Measurements from ENCODE around the gene MOCOS.
A peak's percentile ranks its signal among the peaks of the same experiment; 100 is the strongest.

The MOCOS gene

GRCh38 chr18:36274083-36274715 lies 86.9 kb downstream of the MOCOS start:
- DNase-seq: no peak

GRCh38 chr18:36275561-36275960 lies 88.3 kb downstream of the MOCOS start:
- no peak for DNase-seq

- no peak for DNase-seq
Measured at GRCh38 chr18:36279001-36279400, 91.7 kb downstream of the MOCOS start.

GRCh38 chr18:36281936-36282335 lies 94.6 kb downstream of the MOCOS start:
- DNase-seq: no peak

- no peak for DNase-seq
Measured at GRCh38 chr18:36283448-36283847, 96.2 kb downstream of the MOCOS start.

- no peak for DNase-seq
Measured at GRCh38 chr18:36284268-36284667, 97.0 kb downstream of the MOCOS start.

GRCh38 chr18:36284671-36285295 lies 97.5 kb downstream of the MOCOS start:
- DNase-seq: peak; percentile 64

GRCh38 chr18:36287653-36288052 lies 100.4 kb downstream of the MOCOS start:
- DNase-seq: no peak

- DNase-seq: no peak
Measured at GRCh38 chr18:36288689-36289088, 101.4 kb downstream of the MOCOS start.

GRCh38 chr18:36294031-36294430 lies 106.7 kb downstream of the MOCOS start:
- DNase-seq: peak; percentile 63

- DNase-seq: no peak
Measured at GRCh38 chr18:36295214-36295613, 107.9 kb downstream of the MOCOS start.

GRCh38 chr18:36295880-36296301 lies 108.6 kb downstream of the MOCOS start:
- DNase-seq: no peak

GRCh38 chr18:36296650-36297416 lies 109.5 kb downstream of the MOCOS start:
- peak; percentile 77 for DNase-seq

- DNase-seq: peak; percentile 48
Measured at GRCh38 chr18:36297417-36298125, 110.3 kb downstream of the MOCOS start, which contains the start of gene FHOD3. FHOD3 (plus strand) TSS chr18:36297713; CDS start chr18:36297836, 123 bp downstream.

GRCh38 chr18:36298126-36298741 lies 110.9 kb downstream of the MOCOS start:
- DNase-seq: no peak

GRCh38 chr18:36299015-36299414 lies 111.7 kb downstream of the MOCOS start:
- no peak for DNase-seq

- DNase-seq: no peak
Measured at GRCh38 chr18:36300211-36300610, 112.9 kb downstream of the MOCOS start.

- DNase-seq: no peak
Measured at GRCh38 chr18:36301884-36302283, 114.6 kb downstream of the MOCOS start.

- no peak for DNase-seq
Measured at GRCh38 chr18:36302676-36303075, 115.4 kb downstream of the MOCOS start.

GRCh38 chr18:36303211-36303844 lies 116.0 kb downstream of the MOCOS start:
- no peak for DNase-seq

- no peak for DNase-seq
Measured at GRCh38 chr18:36304723-36305122, 117.4 kb downstream of the MOCOS start.

GRCh38 chr18:36305375-36305774 lies 118.1 kb downstream of the MOCOS start:
- DNase-seq: no peak

All from fibroblast of skin of right quadriceps (primary cell).